GM23338 (cell line): ENCODE data around the gene IER5L. TPM values are rescaled to one million over a fixed set of nuclear protein-coding genes. Genes with fewer than 3 reads are reported as not detected.

Source experiments
- ATAC-seq: fragments of 200-7000 bp; cut with Tn5 transposase; 3 replicates; pipeline ENCODE4 v1.9.1; 2020
- DNase-seq: peaks from one replicate; pipeline ENCODE4 v3.0.0-alpha.2; 2015; ENCODE audit warnings: low spot score
- H2AFZ ChIP-seq: fragments of 200-600 bp; sonication (generic); 2 replicates; pipeline ENCODE4 v1.8.0; 2016; ENCODE audit warnings: antibody characterized with exemption, mild to moderate bottlenecking, moderate library complexity
- H3F3A ChIP-seq: fragments of 200-600 bp; sonication (generic); replicated peaks from 2 replicates; pipeline ENCODE4 v1.8.0; 2017; ENCODE audit warnings: antibody characterized with exemption, mixed run types, low read depth
- H3K27ac ChIP-seq: fragments of 200-600 bp; sonication (generic); 2 replicates; pipeline ENCODE4 v1.6.1; 2016; ENCODE audit warnings: low read depth
- H3K27me3 ChIP-seq: fragments of 200-600 bp; sonication (generic); 2 replicates; pipeline ENCODE4 v1.8.0; 2016; ENCODE audit warnings: mild to moderate bottlenecking, mixed run types, moderate library complexity; ENCODE audit not compliant: insufficient read depth
- H3K36me3 ChIP-seq: fragments of 200-600 bp; sonication (generic); 2 replicates; pipeline ENCODE4 v1.8.0; 2016; ENCODE audit warnings: mild to moderate bottlenecking; ENCODE audit not compliant: insufficient read depth
- H3K4me1 ChIP-seq: fragments of 200-600 bp; sonication (generic); 2 replicates; pipeline ENCODE4 v1.8.0; 2016; ENCODE audit warnings: mild to moderate bottlenecking, moderate library complexity; ENCODE audit not compliant: insufficient read depth
- H3K4me2 ChIP-seq: fragments of 200-600 bp; sonication (generic); 2 replicates; pipeline ENCODE4 v1.7.1; 2017; ENCODE audit warnings: mixed run types
- H3K4me3 ChIP-seq: fragments of 200-600 bp; sonication (generic); 2 replicates; pipeline ENCODE4 v1.6.1; 2016; ENCODE audit warnings: mixed run types
- H3K79me2 ChIP-seq: fragments of 200-600 bp; sonication (generic); replicated peaks from 2 replicates; pipeline ENCODE4 v1.8.0; 2017; ENCODE audit warnings: mild to moderate bottlenecking; ENCODE audit not compliant: insufficient read depth
- H3K9me2 ChIP-seq: fragments of 200-600 bp; sonication (generic); 2 replicates; pipeline ENCODE4 v1.8.0; 2017; ENCODE audit not compliant: insufficient read depth
- H4K20me1 ChIP-seq: fragments of 200-600 bp; sonication (generic); replicated peaks from 2 replicates; pipeline ENCODE4 v1.8.0; 2017; ENCODE audit warnings: mild to moderate bottlenecking; ENCODE audit not compliant: insufficient read depth
- H3K27ac Mint-ChIP-seq: 2 replicates; pipeline ENCODE4 v1.8.0; 2020; ENCODE audit warnings: inconsistent platforms, mild to moderate bottlenecking, moderate library complexity, mixed read lengths
- H3K27me3 Mint-ChIP-seq: 3 replicates; pipeline ENCODE4 v1.8.0; 2022; ENCODE audit warnings: low read depth, mild to moderate bottlenecking, moderate library complexity, mixed read lengths, inconsistent platforms; ENCODE audit not compliant: insufficient read depth, poor library complexity
- H3K36me3 Mint-ChIP-seq: 3 replicates; pipeline ENCODE4 v1.8.0; 2021; ENCODE audit warnings: low read depth, mild to moderate bottlenecking, inconsistent platforms, moderate library complexity, mixed read lengths
- H3K4me1 Mint-ChIP-seq: 3 replicates; pipeline ENCODE4 v1.8.0; 2020; ENCODE audit warnings: mild to moderate bottlenecking, inconsistent platforms, mixed read lengths
- H3K4me3 Mint-ChIP-seq: 3 replicates; pipeline ENCODE4 v1.8.0; 2021; ENCODE audit warnings: moderate library complexity, mild to moderate bottlenecking, inconsistent platforms, mixed read lengths
- H3K9me3 Mint-ChIP-seq: 3 replicates; pipeline ENCODE4 v1.8.0; 2020; ENCODE audit warnings: moderate library complexity, mild to moderate bottlenecking, inconsistent platforms, mixed read lengths
- CREB1 ChIP-seq: fragments of 250-450 bp; sonication (Bioruptor Pico); IDR thresholded peaks from 2 replicates; pipeline ENCODE4 v1.5.0; 2020; ENCODE audit warnings: low read depth, mild to moderate bottlenecking, moderate library complexity
- ETS1 ChIP-seq: IDR thresholded peaks from 2 replicates; pipeline ENCODE4 v1.6.1; 2016; ENCODE audit warnings: antibody characterized with exemption
- JUNB ChIP-seq: IDR thresholded peaks from one replicate; pipeline ENCODE4 v1.6.1; 2016; ENCODE audit warnings: antibody characterized with exemption; ENCODE audit not compliant: unreplicated experiment
- NANOG ChIP-seq: IDR thresholded peaks from 2 replicates; pipeline ENCODE4 v1.6.1; 2016; ENCODE audit warnings: antibody characterized with exemption, borderline replicate concordance
- POLR2AphosphoS5 ChIP-seq: IDR thresholded peaks from 2 replicates; pipeline ENCODE4 v1.6.1; 2016; ENCODE audit warnings: antibody characterized with exemption, low read depth
- STAT1 ChIP-seq: IDR thresholded peaks from one replicate; pipeline ENCODE4 v1.6.1; 2016; ENCODE audit warnings: antibody characterized with exemption; ENCODE audit not compliant: unreplicated experiment
- ZNF114 ChIP-seq: fragments of 250-450 bp; sonication (Bioruptor Pico); IDR thresholded peaks from 2 replicates; pipeline ENCODE4 v1.5.0; 2020; ENCODE audit warnings: mild to moderate bottlenecking, moderate library complexity
- ZNF331 ChIP-seq: fragments of 250-450 bp; sonication (Bioruptor Pico); IDR thresholded peaks from 2 replicates; pipeline ENCODE4 v1.5.0; 2020; ENCODE audit warnings: low read depth, mild to moderate bottlenecking, moderate library complexity
- polyA plus RNA-seq: library from polyadenylated mRNA; unstranded; fragments of >200 nt; fragmentation: Nextera tagmentation; extraction: Ambion mirVana; gene quantifications from 2 replicates; pipeline ENCODE4 v1.2.1, GENCODE V29; 2016
- total RNA-seq: library from RNA; depleted of rRNA; stranded (reverse); fragments of >200 nt; shearing (Covaris generic); gene quantifications from 2 replicates; pipeline ENCODE4 v1.2.3, GENCODE V29; 2014
- TF ChIP-seq, protein P1 (sequence below): fragments of 250-450 bp; sonication (Bioruptor Pico); IDR thresholded peaks from 2 replicates; pipeline ENCODE4 v1.5.0; 2020; ENCODE audit warnings: mild to moderate bottlenecking, moderate library complexity

IER5L gene
- total and polyA plus RNA-seq, 2 experiments from 2014 or later = 0.19 to 0.90 TPM

GRCh38 chr9:129136446-129137035 is 41.5 kb downstream of the IER5L start (continued):
- TF ChIP-seq, protein P1, sequence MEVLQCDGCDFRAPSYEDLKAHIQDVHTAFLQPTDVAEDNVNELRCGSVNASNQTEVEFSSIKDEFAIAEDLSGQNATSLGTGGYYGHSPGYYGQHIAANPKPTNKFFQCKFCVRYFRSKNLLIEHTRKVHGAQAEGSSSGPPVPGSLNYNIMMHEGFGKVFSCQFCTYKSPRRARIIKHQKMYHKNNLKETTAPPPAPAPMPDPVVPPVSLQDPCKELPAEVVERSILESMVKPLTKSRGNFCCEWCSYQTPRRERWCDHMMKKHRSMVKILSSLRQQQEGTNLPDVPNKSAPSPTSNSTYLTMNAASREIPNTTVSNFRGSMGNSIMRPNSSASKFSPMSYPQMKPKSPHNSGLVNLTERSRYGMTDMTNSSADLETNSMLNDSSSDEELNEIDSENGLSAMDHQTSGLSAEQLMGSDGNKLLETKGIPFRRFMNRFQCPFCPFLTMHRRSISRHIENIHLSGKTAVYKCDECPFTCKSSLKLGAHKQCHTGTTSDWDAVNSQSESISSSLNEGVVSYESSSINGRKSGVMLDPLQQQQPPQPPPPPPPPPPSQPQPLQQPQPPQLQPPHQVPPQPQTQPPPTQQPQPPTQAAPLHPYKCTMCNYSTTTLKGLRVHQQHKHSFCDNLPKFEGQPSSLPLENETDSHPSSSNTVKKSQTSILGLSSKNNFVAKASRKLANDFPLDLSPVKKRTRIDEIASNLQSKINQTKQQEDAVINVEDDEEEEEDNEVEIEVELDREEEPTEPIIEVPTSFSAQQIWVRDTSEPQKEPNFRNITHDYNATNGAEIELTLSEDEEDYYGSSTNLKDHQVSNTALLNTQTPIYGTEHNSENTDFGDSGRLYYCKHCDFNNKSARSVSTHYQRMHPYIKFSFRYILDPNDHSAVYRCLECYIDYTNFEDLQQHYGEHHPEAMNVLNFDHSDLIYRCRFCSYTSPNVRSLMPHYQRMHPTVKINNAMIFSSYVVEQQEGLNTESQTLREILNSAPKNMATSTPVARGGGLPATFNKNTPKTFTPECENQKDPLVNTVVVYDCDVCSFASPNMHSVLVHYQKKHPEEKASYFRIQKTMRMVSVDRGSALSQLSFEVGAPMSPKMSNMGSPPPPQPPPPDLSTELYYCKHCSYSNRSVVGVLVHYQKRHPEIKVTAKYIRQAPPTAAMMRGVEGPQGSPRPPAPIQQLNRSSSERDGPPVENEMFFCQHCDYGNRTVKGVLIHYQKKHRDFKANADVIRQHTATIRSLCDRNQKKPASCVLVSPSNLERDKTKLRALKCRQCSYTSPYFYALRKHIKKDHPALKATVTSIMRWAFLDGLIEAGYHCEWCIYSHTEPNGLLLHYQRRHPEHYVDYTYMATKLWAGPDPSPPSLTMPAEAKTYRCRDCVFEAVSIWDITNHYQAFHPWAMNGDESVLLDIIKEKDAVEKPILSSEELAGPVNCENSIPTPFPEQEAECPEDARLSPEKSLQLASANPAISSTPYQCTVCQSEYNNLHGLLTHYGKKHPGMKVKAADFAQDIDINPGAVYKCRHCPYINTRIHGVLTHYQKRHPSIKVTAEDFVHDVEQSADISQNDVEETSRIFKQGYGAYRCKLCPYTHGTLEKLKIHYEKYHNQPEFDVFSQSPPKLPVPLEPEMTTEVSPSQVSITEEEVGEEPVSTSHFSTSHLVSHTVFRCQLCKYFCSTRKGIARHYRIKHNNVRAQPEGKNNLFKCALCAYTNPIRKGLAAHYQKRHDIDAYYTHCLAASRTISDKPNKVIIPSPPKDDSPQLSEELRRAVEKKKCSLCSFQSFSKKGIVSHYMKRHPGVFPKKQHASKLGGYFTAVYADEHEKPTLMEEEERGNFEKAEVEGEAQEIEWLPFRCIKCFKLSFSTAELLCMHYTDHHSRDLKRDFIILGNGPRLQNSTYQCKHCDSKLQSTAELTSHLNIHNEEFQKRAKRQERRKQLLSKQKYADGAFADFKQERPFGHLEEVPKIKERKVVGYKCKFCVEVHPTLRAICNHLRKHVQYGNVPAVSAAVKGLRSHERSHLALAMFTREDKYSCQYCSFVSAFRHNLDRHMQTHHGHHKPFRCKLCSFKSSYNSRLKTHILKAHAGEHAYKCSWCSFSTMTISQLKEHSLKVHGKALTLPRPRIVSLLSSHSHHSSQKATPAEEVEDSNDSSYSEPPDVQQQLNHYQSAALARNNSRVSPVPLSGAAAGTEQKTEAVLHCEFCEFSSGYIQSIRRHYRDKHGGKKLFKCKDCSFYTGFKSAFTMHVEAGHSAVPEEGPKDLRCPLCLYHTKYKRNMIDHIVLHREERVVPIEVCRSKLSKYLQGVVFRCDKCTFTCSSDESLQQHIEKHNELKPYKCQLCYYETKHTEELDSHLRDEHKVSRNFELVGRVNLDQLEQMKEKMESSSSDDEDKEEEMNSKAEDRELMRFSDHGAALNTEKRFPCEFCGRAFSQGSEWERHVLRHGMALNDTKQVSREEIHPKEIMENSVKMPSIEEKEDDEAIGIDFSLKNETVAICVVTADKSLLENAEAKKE = no peak
- TF ChIP-seq STAT1 (no peak), JUNB (no peak)

GRCh38 chr9:129135476-129135875 is 42.6 kb downstream of the IER5L start:
- Histone ChIP-seq H2AFZ (no peak overlapping the region), H3K27me3 (no peaks in the 10 kb centered on the region), H3K36me3 (peaks cover 9% of the 10 kb centered on the region), H3F3A (peaks cover 11% of the 10 kb centered on the region; the same call in 1 of the 2 replicates), H3K4me1 (peaks cover 9% of the 10 kb centered on the region), H3K27ac (no peak overlapping the region), H3K4me2 (no peak overlapping the region), H3K4me3 (no peak overlapping the region), H3K79me2 (no peaks in the 10 kb centered on the region), H3K9me2 (no peaks in the 10 kb centered on the region), H4K20me1 (0 out of 2 replicates have a peak, but pooled peaks cover 2% of the 10 kb centered on the region)
- no peaks in the 10 kb centered on the region for H3K9me3 Mint-ChIP-seq
- no peak for DNase-seq
- H3K36me3 Mint-ChIP-seq = peaks cover 47% of the 10 kb centered on the region
- no peak for ATAC-seq
- H3K27me3 Mint-ChIP-seq = peaks cover 22% of the 10 kb centered on the region
- peaks cover 24% of the 10 kb centered on the region for H3K4me1 Mint-ChIP-seq
- H3K27ac Mint-ChIP-seq = no peak overlapping the region
- H3K4me3 Mint-ChIP-seq = no peak overlapping the region
- TF ChIP-seq ZNF114 (CRISPR knock-in tag) = no peak
- TF ChIP-seq CREB1 (CRISPR knock-in tag) = no peak
- TF ChIP-seq JUNB = no peak
- no peak for TF ChIP-seq STAT1
- TF ChIP-seq POLR2AphosphoS5 = no peak
- no peak for TF ChIP-seq ETS1
- TF ChIP-seq, protein P1 = no peak
- TF ChIP-seq ZNF331 (CRISPR knock-in tag) = no peak
- TF ChIP-seq NANOG = no peak
